BLaER1 treated with 17β-estradiol and CSF1 and Interleukin-3, amounts not matched to agents 10 nM and 100 nM (cell line): Measurements from ENCODE around the gene MINDY1.

ENCODE experiments used
- H3K27ac ChIP-seq, 11 experiments: shearing (Covaris generic); formaldehyde crosslinking; 2 replicates each; pipeline ENCODE4 v1.8.1; 2022
- H3K27me3 ChIP-seq, 11 experiments: shearing (Covaris generic); formaldehyde crosslinking; 2 replicates each; pipeline ENCODE4 v1.8.1; 2022
- H3K36me3 ChIP-seq, 11 experiments: shearing (Covaris generic); formaldehyde crosslinking; 2 replicates each; pipeline ENCODE4 v1.8.1; 2022
- H3K4me1 ChIP-seq, 10 experiments: shearing (Covaris generic); formaldehyde crosslinking; 2 replicates each; pipeline ENCODE4 v1.8.1; 2022
- H3K4me2 ChIP-seq, 11 experiments: shearing (Covaris generic); formaldehyde crosslinking; 2 replicates each; pipeline ENCODE4 v1.8.1; 2022
- H3K4me3 ChIP-seq, 10 experiments: shearing (Covaris generic); formaldehyde crosslinking; 2 replicates each; pipeline ENCODE4 v1.8.1; 2022
- H3K9ac ChIP-seq, 11 experiments: shearing (Covaris generic); formaldehyde crosslinking; 2 replicates each; pipeline ENCODE4 v1.8.1; 2022
- H3K9me3 ChIP-seq, 11 experiments: shearing (Covaris generic); formaldehyde crosslinking; replicated peaks in 1 of 11; 2 replicates each; pipeline ENCODE4 v1.8.1; 2022
- H4K20me1 ChIP-seq, 11 experiments: shearing (Covaris generic); formaldehyde crosslinking; 2 replicates each; pipeline ENCODE4 v1.8.1; 2022
- Cebpa-rat ChIP-seq, 11 experiments: shearing (Covaris generic); IDR thresholded peaks; 2 replicates each; pipeline ENCODE4 v1.8.1; 2022

The MINDY1 gene

DNA sequence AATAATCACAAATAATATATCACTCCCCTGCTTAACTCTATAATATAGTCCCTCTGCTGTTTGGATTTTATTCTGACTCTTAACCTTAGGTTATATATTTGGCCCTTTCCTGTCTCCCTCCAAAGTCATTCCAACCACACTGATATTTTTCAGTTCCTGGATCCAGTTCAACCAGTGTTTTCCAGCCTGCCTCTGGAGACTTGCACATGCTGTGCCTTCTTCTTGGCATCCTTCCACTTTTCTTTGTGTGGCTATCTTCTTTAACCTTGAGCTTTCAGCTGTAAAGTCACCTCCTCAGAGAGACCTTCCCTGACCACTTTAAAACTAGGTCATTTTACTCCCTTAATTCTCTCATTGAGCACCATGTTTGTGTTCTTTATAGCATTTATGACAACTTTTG is 51.4 kb downstream of the MINDY1 start:
- H3K36me3 ChIP-seq, result peaks cover 99 to 100% (median 100%) of the 10 kb centered on the region in 11 experiments
- H3K4me1 ChIP-seq, result no peaks in the 10 kb centered on the region
- no peak for TF ChIP-seq Cebpa-rat (IDR thresholded peaks at IDR 0.05)
- H3K9me3 ChIP-seq, result no peaks in the 10 kb centered on the region
- H4K20me1 ChIP-seq, result peaks cover 0 to 15% (median 3%) of the 10 kb centered on the region in 11 experiments; a peak in 4 of 22 replicates
- H3K27ac ChIP-seq, result no peak overlapping the region
- H3K9ac ChIP-seq, result no peak overlapping the region
- no peaks in the 10 kb centered on the region for H3K27me3 ChIP-seq
- no peak overlapping the region for H3K4me2 ChIP-seq
- H3K4me3 ChIP-seq, result no peak overlapping the region

DNA sequence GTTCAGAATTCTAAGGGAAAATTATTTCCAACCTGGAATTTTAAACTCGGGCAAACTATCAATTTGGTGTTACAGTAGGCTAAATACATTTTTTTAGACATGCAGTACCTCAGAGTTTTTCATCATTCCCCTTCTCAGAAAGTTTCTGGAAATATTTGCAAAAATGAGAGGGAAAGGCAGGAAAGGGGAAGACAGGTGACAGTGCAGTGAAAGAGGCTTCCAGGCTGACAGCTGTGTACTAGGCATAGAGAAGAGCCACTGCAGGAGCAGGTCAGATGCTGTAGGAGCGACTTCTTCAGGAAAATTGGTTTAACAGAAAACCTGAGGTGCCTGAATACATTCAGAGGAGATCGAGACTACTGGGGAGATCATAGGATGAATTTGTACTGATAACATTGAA is 52.0 kb downstream of the MINDY1 start:
- no peaks in the 10 kb centered on the region for H3K27me3 ChIP-seq
- H3K27ac ChIP-seq, result no peak overlapping the region
- TF ChIP-seq Cebpa-rat (IDR thresholded peaks at IDR 0.05), result no peak
- no peak overlapping the region for H3K9ac ChIP-seq
- H3K4me3 ChIP-seq, result no peak overlapping the region
- H3K4me1 ChIP-seq, result no peaks in the 10 kb centered on the region
- peaks cover 97 to 100% (median 99%) of the 10 kb centered on the region in 11 experiments for H3K36me3 ChIP-seq
- no peak overlapping the region for H3K4me2 ChIP-seq
- no peaks in the 10 kb centered on the region for H3K9me3 ChIP-seq
- H4K20me1 ChIP-seq, result peaks cover 0 to 15% (median 3%) of the 10 kb centered on the region in 11 experiments; a peak in 4 of 22 replicates
